HCT116 (cell line): Measurements from ENCODE around the gene INCENP. TPM values are rescaled to one million over a fixed set of nuclear protein-coding genes. Genes with fewer than 3 reads are reported as not detected.

Experiments
- ATAC-seq: fragments of 200-7000 bp; cut with Tn5 transposase; 2 replicates; pipeline ENCODE4 v1.9.1; 2020; ENCODE audit warnings: mild to moderate bottlenecking, moderate library complexity
- BruUV-seq: library from RNA; stranded (reverse); fragments of 400-500 nt; replicated peaks from 2 replicates; lab custom pipeline; 2021; lab: Mats Ljungman, UMichigan
- CTCF ChIA-PET: fragments of 300-600 bp; sonication (Branson Sonifier 250); formaldehyde crosslinking; loops from one replicate; lab custom pipeline; 2021; ENCODE audit warnings: antibody characterized with exemption; lab: Charles Lee
- POLR2A ChIA-PET: fragments of 300-600, 350-600 bp; sonication (Branson Sonifier 250); formaldehyde crosslinking; loops from one replicate; lab custom pipeline; 2021; ENCODE audit warnings: antibody characterized with exemption; lab: Charles Lee
- RAD21 ChIA-PET, 2 experiments: fragments of 300-600 bp; sonication (Branson Sonifier 250); formaldehyde crosslinking; loops; one replicate each; lab custom pipeline; 2023; ENCODE audit warnings: low total read pairs in 2 of 2; ENCODE audit not compliant: uncharacterized antibody in 2 of 2, unreplicated experiment in 2 of 2, low non-redundant PET in 1 of 2; lab: Charles Lee
- DNase-seq: peaks from one replicate; pipeline ENCODE4 v3.0.0-alpha.2; 2010; ENCODE audit warnings: low read depth, low spot score
- H2AFZ ChIP-seq: fragments of 200-600 bp; shearing (Covaris generic), sonication (generic); 2 replicates; pipeline ENCODE4 v1.6.1; 2017; ENCODE audit warnings: low read depth, mixed run types, mixed read lengths, antibody characterized with exemption, low read length; ENCODE audit not compliant: poor library complexity, severe bottlenecking
- H3K27ac ChIP-seq: 2 replicates; pipeline ENCODE4 v1.5.1; 2012; ENCODE audit warnings: low read depth, low read length
- H3K27me3 ChIP-seq: fragments of 200-600 bp; sonication (generic); 2 replicates; pipeline ENCODE4 v1.6.1; 2016; ENCODE audit warnings: mixed run types, low read length, mixed read lengths; ENCODE audit not compliant: insufficient read depth
- H3K36me3 ChIP-seq, 2 experiments: fragments of 200-500 bp in 1 of 2; fragments of 200-600 bp in 1 of 2; sonication (Bioruptor generic) in 1 of 2; sonication (generic) in 1 of 2; 2 replicates each; pipeline versions ENCODE4 v1.5.1 to v1.6.1; 2014 to 2016; ENCODE audit warnings: low read length in 2 of 2, inconsistent platforms in 1 of 2, mixed read lengths in 1 of 2, mixed run types in 1 of 2; ENCODE audit not compliant: insufficient read depth in 2 of 2, control insufficient read depth in 1 of 2
- H3K4me1 ChIP-seq, 2 experiments: fragments of 200-600 bp in 1 of 2; sonication (generic) in 1 of 2; 2 replicates each; pipeline versions ENCODE4 v1.5.1 to v1.6.1; 2012 to 2017; ENCODE audit warnings: low read length in 2 of 2, inconsistent platforms in 1 of 2, mild to moderate bottlenecking in 1 of 2, mixed read lengths in 1 of 2, mixed run types in 1 of 2, moderate library complexity in 1 of 2; ENCODE audit not compliant: insufficient read depth in 2 of 2, control insufficient read depth in 1 of 2
- H3K4me2 ChIP-seq: fragments of 200-600 bp; sonication (generic); 2 replicates; pipeline ENCODE4 v1.6.1; 2017; ENCODE audit warnings: mixed run types, low read length, mixed read lengths
- H3K4me3 ChIP-seq, 2 experiments: fragments of 200-600 bp in 1 of 2; sonication (generic) in 1 of 2; replicated peaks in 1 of 2; 2 replicates each; pipeline ENCODE4 v1.5.1; 2011 to 2016; ENCODE audit warnings: low read length in 2 of 2, control low read depth in 1 of 2, low read depth in 1 of 2, mild to moderate bottlenecking in 1 of 2, mixed read lengths in 1 of 2, mixed run types in 1 of 2
- H3K79me2 ChIP-seq: fragments of 200-600 bp; sonication (generic); 2 replicates; pipeline ENCODE4 v1.6.1; 2017; ENCODE audit warnings: mild to moderate bottlenecking, mixed run types, low read length, moderate library complexity, mixed read lengths; ENCODE audit not compliant: insufficient read depth
- H3K9ac ChIP-seq: fragments of 200-600 bp; sonication (generic); 2 replicates; pipeline ENCODE4 v1.6.1; 2016; ENCODE audit warnings: low read length, mixed read lengths
- H3K9me2 ChIP-seq: fragments of 200-600 bp; sonication (generic), shearing (Covaris generic); 2 replicates; pipeline ENCODE4 v1.6.1; 2017; ENCODE audit warnings: mixed run types, mild to moderate bottlenecking, moderate library complexity; ENCODE audit not compliant: insufficient read depth
- H3K9me3 ChIP-seq, 2 experiments: fragments of 200-500 bp in 1 of 2; fragments of 200-600 bp in 1 of 2; sonication (Bioruptor generic) in 1 of 2; sonication (generic) in 1 of 2; 2 replicates each; pipeline ENCODE4 v1.6.1; 2014 to 2017; ENCODE audit warnings: low read length in 2 of 2, mixed read lengths in 2 of 2, inconsistent platforms in 1 of 2, low read depth in 1 of 2, mild to moderate bottlenecking in 1 of 2, mixed run types in 1 of 2, moderate library complexity in 1 of 2; ENCODE audit not compliant: control insufficient read depth in 1 of 2, insufficient read depth in 1 of 2
- H4K20me1 ChIP-seq: fragments of 200-600 bp; sonication (generic), shearing (Covaris generic); 2 replicates; pipeline ENCODE4 v1.6.1; 2017; ENCODE audit warnings: mixed run types, mild to moderate bottlenecking, moderate library complexity; ENCODE audit not compliant: insufficient read depth
- ATF3 ChIP-seq: IDR thresholded peaks from 2 replicates; pipeline ENCODE4 v1.6.1; 2012
- CBX3 ChIP-seq: IDR thresholded peaks from 2 replicates; pipeline ENCODE4 v1.6.1; 2012; ENCODE audit warnings: low read depth
- CEBPB ChIP-seq: IDR thresholded peaks from 2 replicates; pipeline ENCODE4 v1.6.1; 2012; ENCODE audit warnings: low read depth
- CTCF ChIP-seq, 3 experiments: fragments of 200-600 bp in 1 of 3; sonication (generic) in 1 of 3; IDR thresholded peaks in 2 of 3; conservative IDR thresholded peaks in 1 of 3; 2 replicates each; pipeline ENCODE4 v1.5.1; 2012 to 2017; ENCODE audit warnings: low read depth in 2 of 3, low read length in 2 of 3, antibody characterized with exemption in 1 of 3, borderline replicate concordance in 1 of 3, control low read depth in 1 of 3, mild to moderate bottlenecking in 1 of 3, mixed read lengths in 1 of 3, mixed run types in 1 of 3, moderate library complexity in 1 of 3; ENCODE audit not compliant: insufficient read depth in 1 of 3
- ELF1 ChIP-seq: IDR thresholded peaks from 2 replicates; pipeline ENCODE4 v1.6.1; 2012; ENCODE audit warnings: low read depth, borderline replicate concordance
- EZH2 ChIP-seq: fragments of 200-600 bp; sonication (generic); IDR thresholded peaks from 2 replicates; pipeline ENCODE4 v1.6.1; 2017; ENCODE audit warnings: antibody characterized with exemption, mixed run types
- EZH2phosphoT487 ChIP-seq: fragments of 200-600 bp; IDR thresholded peaks from 2 replicates; pipeline ENCODE4 v1.6.1; 2018; ENCODE audit warnings: antibody characterized with exemption, borderline replicate concordance
- FOSL1 ChIP-seq: IDR thresholded peaks from 2 replicates; pipeline ENCODE4 v1.6.1; 2012; ENCODE audit warnings: low read depth
- MAX ChIP-seq: IDR thresholded peaks from 2 replicates; pipeline ENCODE4 v1.6.1; 2012
- POLR2A ChIP-seq: IDR thresholded peaks from 2 replicates; pipeline ENCODE4 v1.7.0; 2011; ENCODE audit warnings: borderline replicate concordance; ENCODE audit not compliant: insufficient read depth, insufficient read length; ENCODE audit errors: extremely low read depth
- RAD21 ChIP-seq: IDR thresholded peaks from 2 replicates; pipeline ENCODE4 v1.6.1; 2012; ENCODE audit warnings: low read depth, mild to moderate bottlenecking
- REST ChIP-seq: IDR thresholded peaks from 2 replicates; pipeline ENCODE4 v1.6.1; 2012; ENCODE audit warnings: low read depth
- SIN3A ChIP-seq: IDR thresholded peaks from 2 replicates; pipeline ENCODE4 v1.6.1; 2012; ENCODE audit warnings: low read depth
- TCF7L2 ChIP-seq: IDR thresholded peaks from 2 replicates; pipeline ENCODE4 v1.7.0; 2011; ENCODE audit warnings: borderline replicate concordance, inconsistent platforms; ENCODE audit not compliant: insufficient read depth, insufficient read length; ENCODE audit errors: extremely low read depth
- ZFX ChIP-seq: fragments of 450-650 bp; IDR thresholded peaks from 2 replicates; pipeline ENCODE4 v1.6.1; 2017
- ZNF274 ChIP-seq: fragments of 200-500 bp; sonication (Bioruptor generic); IDR thresholded peaks from 2 replicates; pipeline ENCODE4 v1.6.1; 2014; ENCODE audit warnings: mild to moderate bottlenecking, low read depth, low read length, inconsistent platforms
- intact Hi-C: fragments of 100-400 bp; cut with micrococcal nuclease; formaldehyde crosslinking; loops from 2 replicates; pipeline ENCODE4 v1.10.0; 2022
- total RNA-seq: library from RNA; stranded (reverse); gene quantifications from one replicate; pipeline ENCODE4 v1.2.1, GENCODE V29; 2021; ENCODE audit not compliant: unreplicated experiment

Gene INCENP
- total RNA-seq, 1 experiment from 2014 or later: 118 TPM

GRCh38 chr11:62104816-62105653 is 18.8 kb upstream of the INCENP start:
- no peaks in the 10 kb centered on the region for H3K79me2 ChIP-seq
- H4K20me1 ChIP-seq: no peaks in the 10 kb centered on the region
- no peaks in the 10 kb centered on the region for H3K9me2 ChIP-seq
- H3K4me2 ChIP-seq: no peak overlapping the region
- H3K4me1 ChIP-seq: no peaks in the 10 kb centered on the region
- TF ChIP-seq FOSL1 (no peak), CTCF (IDR thresholded peaks at IDR 0.05 in 2 of 3, conservative IDR thresholded peaks at IDR 0.05 in 1 of 3; ENCODE audit: borderline replicate concordance in 1 of 3, insufficient read depth in 1 of 3, low read depth in 2 of 3, low read length in 2 of 3) (no peak), ZFX (no peak), EZH2phosphoT487 (no peak), SIN3A (no peak), ATF3 (no peak), REST (no peak), TCF7L2 (no peak), MAX (no peak), EZH2 (no peak), CBX3 (no peak), CEBPB (no peak), POLR2A (no peak), ZNF274 (no peak), ELF1 (no peak), RAD21 (no peak)
- H2AFZ ChIP-seq: no peak overlapping the region
- H3K4me3 ChIP-seq: no peak overlapping the region
- H3K27ac ChIP-seq: no peak overlapping the region
- no peaks in the 10 kb centered on the region for H3K36me3 ChIP-seq
- no peaks in the 10 kb centered on the region for H3K9me3 ChIP-seq
- intact Hi-C loops: loop anchor here (5.0 kb wide), 1 partner anchor 53 kb away; no protein-coding TSS in a partner anchor
- no peak overlapping the region for H3K9ac ChIP-seq
- BruUV-seq: no TSS peak
- H3K27me3 ChIP-seq: no peaks in the 10 kb centered on the region
- POLR2A ChIA-PET: no interaction called here
- RAD21 ChIA-PET: no interaction called here
- ATAC-seq (no peak), DNase-seq (no peak)
- CTCF ChIA-PET: no interaction called here
